Nephron (organoid): ENCODE measurements around the gene TNFSF13B.

Source experiments
- H3K27ac Mint-ChIP-seq, 3 experiments: 2 replicates each; pipeline ENCODE4 v1.8.0; 2020; ENCODE audit warnings: mixed read lengths in 3 of 3, mild to moderate bottlenecking in 2 of 3, moderate library complexity in 1 of 3
- H3K27me3 Mint-ChIP-seq: 2 replicates; pipeline ENCODE4 v1.8.0; 2021; ENCODE audit warnings: low read depth, mild to moderate bottlenecking, moderate library complexity, mixed read lengths
- H3K36me3 Mint-ChIP-seq: 2 replicates; pipeline ENCODE4 v1.8.0; 2020; ENCODE audit warnings: low read depth, mixed read lengths
- H3K4me1 Mint-ChIP-seq: 2 replicates; pipeline ENCODE4 v1.8.0; 2020; ENCODE audit warnings: mixed read lengths
- H3K4me3 Mint-ChIP-seq, 3 experiments: 2 replicates each; pipeline ENCODE4 v1.8.0; 2020; ENCODE audit warnings: mild to moderate bottlenecking in 3 of 3, mixed read lengths in 3 of 3, moderate library complexity in 2 of 3
- H3K9me3 Mint-ChIP-seq: 2 replicates; pipeline ENCODE4 v1.8.0; 2020; ENCODE audit warnings: mixed read lengths
- TF ChIP-seq, protein P1 (sequence below), 3 experiments: fragments of 200-600 bp; sonication (generic); IDR thresholded peaks; one replicate each; pipeline ENCODE4 v1.5.0; 2021; ENCODE audit warnings: antibody characterized with exemption in 3 of 3; ENCODE audit not compliant: unreplicated experiment in 3 of 3

TNFSF13B gene, protein sequence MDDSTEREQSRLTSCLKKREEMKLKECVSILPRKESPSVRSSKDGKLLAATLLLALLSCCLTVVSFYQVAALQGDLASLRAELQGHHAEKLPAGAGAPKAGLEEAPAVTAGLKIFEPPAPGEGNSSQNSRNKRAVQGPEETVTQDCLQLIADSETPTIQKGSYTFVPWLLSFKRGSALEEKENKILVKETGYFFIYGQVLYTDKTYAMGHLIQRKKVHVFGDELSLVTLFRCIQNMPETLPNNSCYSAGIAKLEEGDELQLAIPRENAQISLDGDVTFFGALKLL

GRCh38 chr13:108269601-108270328, at the start of gene TNFSF13B:
Gene TNFSF13B (plus strand): TSS chr13:108269718. CDS start chr13:108269896, 178 bp downstream.
- Mint-ChIP-seq H3K4me3 (peak within 1 kb of the TSS; percentile 41 to 77 (median 52)), H3K27ac (peak within 1 kb of the TSS; percentile 44 to 82 (median 71)), H3K9me3 (no peaks in the 10 kb centered on the region), H3K27me3 (peaks cover 3% of the 10 kb centered on the region), H3K36me3 (no peaks in the 10 kb centered on the region), H3K4me1 (peaks cover 26% of the 10 kb centered on the region)
- TF ChIP-seq, protein P1, sequence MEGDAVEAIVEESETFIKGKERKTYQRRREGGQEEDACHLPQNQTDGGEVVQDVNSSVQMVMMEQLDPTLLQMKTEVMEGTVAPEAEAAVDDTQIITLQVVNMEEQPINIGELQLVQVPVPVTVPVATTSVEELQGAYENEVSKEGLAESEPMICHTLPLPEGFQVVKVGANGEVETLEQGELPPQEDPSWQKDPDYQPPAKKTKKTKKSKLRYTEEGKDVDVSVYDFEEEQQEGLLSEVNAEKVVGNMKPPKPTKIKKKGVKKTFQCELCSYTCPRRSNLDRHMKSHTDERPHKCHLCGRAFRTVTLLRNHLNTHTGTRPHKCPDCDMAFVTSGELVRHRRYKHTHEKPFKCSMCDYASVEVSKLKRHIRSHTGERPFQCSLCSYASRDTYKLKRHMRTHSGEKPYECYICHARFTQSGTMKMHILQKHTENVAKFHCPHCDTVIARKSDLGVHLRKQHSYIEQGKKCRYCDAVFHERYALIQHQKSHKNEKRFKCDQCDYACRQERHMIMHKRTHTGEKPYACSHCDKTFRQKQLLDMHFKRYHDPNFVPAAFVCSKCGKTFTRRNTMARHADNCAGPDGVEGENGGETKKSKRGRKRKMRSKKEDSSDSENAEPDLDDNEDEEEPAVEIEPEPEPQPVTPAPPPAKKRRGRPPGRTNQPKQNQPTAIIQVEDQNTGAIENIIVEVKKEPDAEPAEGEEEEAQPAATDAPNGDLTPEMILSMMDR (IDR thresholded peaks at IDR 0.05; ENCODE audit: unreplicated experiment in 3 of 3): no peak

- Mint-ChIP-seq H3K4me1 (peaks cover 33% of the 10 kb centered on the region), H3K36me3 (no peaks in the 10 kb centered on the region), H3K27me3 (no peaks in the 10 kb centered on the region), H3K9me3 (no peaks in the 10 kb centered on the region), H3K27ac (peak overlapping the region; percentile 45 to 69 (median 63)), H3K4me3 (peak overlapping the region; percentile 89 to 98 (median 91))
- TF ChIP-seq, protein P1 (IDR thresholded peaks at IDR 0.05; ENCODE audit: unreplicated experiment in 3 of 3): no peak
Measured at GRCh38 chr13:108220041-108220440, 49.5 kb upstream of the TNFSF13B start.

- Mint-ChIP-seq H3K27me3 (no peaks in the 10 kb centered on the region), H3K36me3 (no peaks in the 10 kb centered on the region), H3K4me1 (peaks cover 20% of the 10 kb centered on the region), H3K4me3 (no peak overlapping the region), H3K9me3 (no peaks in the 10 kb centered on the region), H3K27ac (no peak overlapping the region)
- TF ChIP-seq, protein P1 (IDR thresholded peaks at IDR 0.05; ENCODE audit: unreplicated experiment in 3 of 3): no peak
Measured at GRCh38 chr13:108223687-108224503, 45.6 kb upstream of the TNFSF13B start.

- Mint-ChIP-seq H3K36me3 (peaks cover 12% of the 10 kb centered on the region), H3K4me1 (peaks cover 5% of the 10 kb centered on the region), H3K27me3 (no peaks in the 10 kb centered on the region), H3K4me3 (no peak overlapping the region), H3K9me3 (no peaks in the 10 kb centered on the region), H3K27ac (no peak overlapping the region)
- TF ChIP-seq, protein P1 (IDR thresholded peaks at IDR 0.05; ENCODE audit: unreplicated experiment in 3 of 3): no peak
Measured at GRCh38 chr13:108225440-108225839, 44.1 kb upstream of the TNFSF13B start.

DNA sequence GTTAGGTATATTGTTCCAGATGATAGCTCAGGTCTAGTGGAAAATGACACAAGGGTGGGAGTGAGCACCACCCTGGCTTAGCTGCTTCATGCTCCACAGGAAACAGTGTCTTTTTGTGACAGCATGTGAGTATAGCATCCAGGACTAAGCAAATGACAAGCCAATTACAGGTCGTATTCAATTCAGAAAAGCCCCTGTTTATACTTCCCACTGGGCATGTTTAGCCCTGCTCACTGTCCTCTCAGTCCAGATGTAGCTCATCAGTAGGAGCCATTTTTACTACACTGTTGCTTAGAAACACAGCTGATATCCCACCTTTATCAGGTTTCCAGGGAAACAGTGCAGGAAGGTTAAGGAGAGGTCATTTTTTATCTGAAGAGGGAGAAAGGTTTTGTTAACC, 43.3 kb upstream of the TNFSF13B start:
- Mint-ChIP-seq H3K27me3 (no peaks in the 10 kb centered on the region), H3K36me3 (peaks cover 12% of the 10 kb centered on the region), H3K4me1 (peaks cover under 1% of the 10 kb centered on the region), H3K27ac (no peak overlapping the region), H3K4me3 (no peak overlapping the region), H3K9me3 (no peaks in the 10 kb centered on the region)
- TF ChIP-seq, protein P1 (IDR thresholded peaks at IDR 0.05; ENCODE audit: unreplicated experiment in 3 of 3): no peak
